GM12892 (cell line): ENCODE results near the gene SEC23A.

ENCODE experiments used
- POLR2A ChIP-seq: IDR thresholded peaks from 2 replicates; pipeline ENCODE4 v1.6.1; 2011; ENCODE audit warnings: low read depth, low read length, control low read depth
- POLR2AphosphoS5 ChIP-seq: IDR thresholded peaks from 2 replicates; pipeline ENCODE4 v1.6.1; 2011; ENCODE audit warnings: low read depth, low read length, control low read depth

- TF ChIP-seq POLR2AphosphoS5 (no peak), POLR2A (no peak)
Observed at GRCh38 chr14:39036760-39037159, 66.3 kb downstream of the SEC23A start.
